Measurements from ENCODE around the gene ETS1. TPM values are rescaled to one million over a fixed set of nuclear protein-coding genes. Genes with fewer than 3 reads are reported as not detected.
"Not testable (repeated sequence)": the region's sequence is repeated elsewhere in the genome, so short reads cannot be mapped to it uniquely, and the experiment has no call there.

ETS1 gene
- total RNA-seq, 1 donor from 2014 or later, result 488 TPM

DNA sequence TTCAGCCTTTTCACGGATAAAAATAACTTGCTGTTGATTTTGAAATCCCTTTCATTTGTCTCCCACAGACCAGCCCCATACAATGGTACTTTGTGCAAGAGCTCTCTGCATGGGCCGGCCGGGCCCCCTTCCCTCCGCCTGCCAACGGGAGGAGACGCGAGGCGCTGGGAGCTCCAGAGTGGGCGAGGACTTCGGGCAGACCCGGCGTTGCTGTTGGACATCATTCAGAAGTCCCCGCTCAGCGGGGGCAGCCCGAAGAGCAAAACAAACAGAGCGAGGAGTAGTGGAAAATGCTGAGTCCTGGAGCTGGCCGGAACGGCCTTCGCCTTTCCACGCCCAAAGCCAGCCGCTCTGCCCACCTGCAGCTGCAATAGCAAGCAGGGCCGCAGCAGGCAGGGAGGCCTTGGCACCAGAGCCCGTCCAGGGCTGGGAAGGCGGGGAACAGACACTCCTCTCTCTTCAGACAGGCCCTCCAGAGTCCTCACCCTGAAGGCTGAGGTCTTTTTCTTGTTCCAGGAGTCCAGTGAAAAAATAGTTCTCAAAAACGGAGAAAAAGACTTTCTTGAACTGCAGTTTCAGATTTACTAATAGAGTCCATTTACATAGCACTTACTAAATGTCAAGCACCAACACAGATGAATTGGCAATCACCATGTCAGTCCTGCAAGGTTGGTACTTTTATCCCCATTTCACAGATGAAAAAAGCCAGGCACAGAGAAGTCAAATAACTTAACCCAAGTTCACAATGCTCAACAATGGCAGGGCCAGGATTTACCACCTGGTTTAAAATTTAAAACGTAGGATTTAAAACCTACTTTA lies 135.5 kb downstream of the ETS1 start:
- intact Hi-C loops (cut with micrococcal nuclease), result loop anchor here (5.0 kb wide), 1 partner anchor 110 kb away; no protein-coding TSS in a partner anchor

DNA sequence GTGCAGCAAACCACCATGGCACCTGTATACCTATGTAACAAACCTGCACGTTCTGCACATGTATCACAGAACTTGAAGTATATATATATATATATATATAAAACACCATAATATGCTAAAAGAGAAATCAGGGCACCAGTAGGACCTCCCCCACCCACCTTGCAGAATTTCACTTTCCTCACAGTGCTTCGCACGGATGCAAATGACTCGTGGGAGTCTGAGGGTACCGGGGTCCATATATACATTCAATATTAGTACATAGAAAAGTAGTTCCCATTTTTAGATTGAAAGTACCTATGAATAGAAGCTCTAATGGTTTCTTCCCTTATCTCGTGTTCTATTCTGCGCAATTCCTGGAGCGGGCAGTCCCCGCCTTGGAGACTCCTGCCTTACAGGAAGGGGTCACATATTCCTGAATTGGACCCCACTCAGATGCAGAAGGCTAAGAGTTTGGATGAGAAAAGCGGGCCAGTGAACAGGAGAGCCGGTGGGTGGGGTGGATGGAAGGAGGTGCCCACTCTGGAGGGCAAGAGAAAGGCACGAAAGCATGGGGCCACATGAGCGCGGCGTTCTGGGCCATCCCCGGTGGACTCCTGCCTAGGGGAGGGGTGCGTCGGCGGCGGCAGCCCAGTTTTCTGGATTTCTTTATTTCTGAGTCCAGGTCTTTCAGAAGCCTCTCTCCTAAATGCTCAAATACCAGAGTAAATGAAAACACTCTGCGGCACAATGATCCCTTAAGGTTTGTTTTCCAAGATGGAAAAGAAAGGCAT lies 136.3 kb downstream of the ETS1 start:
- intact Hi-C loops (cut with micrococcal nuclease), result loop anchor here (5.0 kb wide), 1 partner anchor 109 kb away; no protein-coding TSS in a partner anchor

DNA sequence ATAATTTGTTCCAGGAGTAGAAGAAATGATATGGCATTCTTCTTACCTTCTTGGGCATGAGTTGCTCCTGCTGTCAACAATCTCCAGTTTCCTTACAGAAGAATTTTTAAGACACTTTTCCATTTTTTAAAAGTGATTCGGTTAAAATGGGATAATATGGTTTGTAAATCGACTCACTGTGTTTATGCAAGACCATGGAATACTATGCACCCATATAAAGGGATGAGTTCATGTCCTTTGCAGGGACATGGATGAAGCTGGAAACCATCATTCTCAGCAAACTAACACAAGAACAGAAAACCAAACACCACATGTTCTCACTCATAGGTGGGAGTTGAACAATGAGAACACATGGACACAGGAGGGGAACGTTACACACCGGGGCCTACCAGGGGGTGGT lies 136.9 kb downstream of the ETS1 start:
- intact Hi-C loops (cut with micrococcal nuclease), result loop anchor here (5.0 kb wide), 1 partner anchor 108 kb away; no protein-coding TSS in a partner anchor

DNA sequence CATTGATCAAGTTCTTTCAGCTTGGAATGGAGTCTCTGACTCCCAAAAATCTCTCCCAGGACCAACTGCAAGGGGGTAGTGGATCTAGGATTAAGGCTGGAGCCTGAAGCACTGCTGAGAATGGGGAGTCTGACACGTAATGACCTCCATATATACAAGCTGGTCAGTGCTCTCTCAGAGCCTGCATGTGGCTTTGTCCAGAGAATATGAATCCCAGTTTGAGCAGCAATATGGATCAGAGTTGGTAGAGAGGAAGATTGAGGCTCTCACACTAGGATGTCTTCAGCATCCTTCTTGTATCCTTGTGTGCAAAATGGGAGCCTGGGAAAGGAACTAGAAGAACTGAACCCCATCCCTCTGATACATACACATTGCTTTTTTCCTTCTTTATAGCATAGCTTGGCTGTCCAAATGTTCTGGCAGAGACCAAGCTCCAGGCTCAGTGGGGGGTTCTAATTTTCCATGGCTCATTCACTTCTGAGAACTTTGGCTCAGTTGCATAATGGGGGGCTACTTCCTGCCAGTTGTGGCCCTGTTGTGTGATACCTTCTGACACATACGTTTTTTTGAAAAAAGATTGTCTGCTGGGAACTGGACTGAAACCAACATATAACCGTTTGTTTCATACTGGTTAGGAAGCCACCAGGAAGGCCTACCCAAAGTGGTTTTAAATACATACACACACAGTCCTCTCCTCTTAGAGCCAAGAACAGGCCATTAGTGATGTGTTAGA lies 138.2 kb downstream of the ETS1 start:
- intact Hi-C loops (cut with micrococcal nuclease), result no loop called here

DNA sequence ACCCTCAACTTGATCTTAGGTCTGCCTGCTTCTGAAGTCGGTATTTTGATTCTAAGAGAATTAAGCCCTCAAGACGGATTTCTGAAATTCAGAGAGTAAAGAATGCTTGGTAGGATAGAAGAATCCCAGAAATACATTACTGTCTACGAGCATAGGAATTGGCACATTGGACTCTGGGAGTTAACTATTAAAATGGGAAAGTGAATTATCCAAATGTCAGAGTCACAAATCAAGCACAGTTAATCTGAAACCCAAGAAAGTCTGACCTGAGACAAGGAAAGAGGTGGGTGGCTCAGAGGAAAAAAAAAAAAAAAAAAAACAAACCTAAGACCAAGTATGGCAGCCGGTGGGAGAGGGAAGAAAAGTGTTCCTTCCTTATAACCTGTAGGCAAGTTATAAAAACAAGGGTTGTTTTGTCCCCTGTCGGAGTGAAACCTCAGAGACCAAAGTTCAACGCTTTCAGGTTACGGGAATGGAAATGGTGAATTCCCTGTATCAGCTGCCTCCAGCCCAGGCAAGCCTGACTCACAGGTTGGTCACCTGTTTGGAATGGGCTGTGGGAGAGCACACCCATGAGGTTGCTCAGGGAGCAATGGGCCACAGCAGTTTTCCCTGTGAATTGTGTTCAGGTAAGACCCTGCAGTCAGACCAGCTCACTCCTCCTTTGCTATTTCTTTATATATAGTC lies 139.0 kb downstream of the ETS1 start:
- intact Hi-C loops (cut with micrococcal nuclease), result no loop called here

DNA sequence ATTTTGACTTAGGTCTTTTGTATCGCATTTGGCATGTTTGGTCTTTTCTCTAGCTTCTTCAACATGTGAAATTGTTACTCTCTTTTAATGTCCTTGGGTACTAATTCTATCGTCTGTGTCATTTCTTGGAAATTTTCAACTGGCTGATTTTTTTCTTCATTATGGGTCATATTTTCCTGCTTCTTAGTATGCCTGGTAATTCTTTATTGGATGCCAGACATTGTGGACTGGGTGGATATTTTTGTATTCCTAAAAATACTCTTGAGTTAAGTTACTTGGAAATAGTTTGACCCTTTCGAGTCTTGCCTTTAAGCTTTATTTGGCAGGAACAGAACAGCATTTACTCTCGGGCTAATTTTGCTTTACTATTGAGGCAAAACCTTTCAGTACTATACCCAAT lies 140.1 kb downstream of the ETS1 start:
- intact Hi-C loops (cut with micrococcal nuclease), result no loop called here

DNA sequence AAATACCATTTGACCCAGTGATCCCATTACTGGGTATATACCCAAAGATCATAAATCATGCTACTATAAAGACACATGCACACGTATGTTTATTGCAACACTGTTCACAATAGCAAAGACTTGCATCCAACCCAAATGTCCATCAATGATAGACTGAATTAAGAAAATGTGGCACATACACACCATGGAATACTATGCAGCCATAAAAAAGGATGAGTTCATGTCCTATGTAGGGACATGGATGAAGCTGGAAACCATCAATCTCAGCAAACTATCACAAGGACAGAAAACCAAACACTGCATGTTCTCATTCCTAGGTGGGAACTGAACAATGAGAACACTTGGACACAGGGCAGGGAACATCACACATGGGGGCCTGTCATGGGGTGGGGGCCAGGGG lies 141.4 kb downstream of the ETS1 start:
- intact Hi-C loops (cut with micrococcal nuclease), result not testable (repeated sequence)

DNA sequence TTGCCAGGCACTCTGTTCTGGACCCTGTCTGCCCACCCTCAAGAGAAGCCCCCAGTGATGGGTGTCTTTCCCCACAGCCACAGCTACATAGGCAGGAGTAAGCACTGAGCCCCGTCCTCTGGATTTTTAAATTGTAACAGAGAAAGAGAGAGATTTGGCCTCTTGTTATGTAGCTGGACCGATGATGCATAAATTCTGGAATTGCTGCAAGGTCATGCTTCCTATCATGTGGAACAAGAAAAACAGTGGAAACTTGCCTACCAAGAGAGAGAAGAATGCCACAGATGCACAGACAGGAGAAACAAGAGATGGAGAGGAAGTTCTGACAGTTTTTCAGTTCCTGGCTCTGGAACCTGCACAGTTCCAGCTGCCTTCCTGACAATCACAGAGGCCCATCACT lies 150.2 kb downstream of the ETS1 start:
- intact Hi-C loops (cut with micrococcal nuclease), result no loop called here

DNA sequence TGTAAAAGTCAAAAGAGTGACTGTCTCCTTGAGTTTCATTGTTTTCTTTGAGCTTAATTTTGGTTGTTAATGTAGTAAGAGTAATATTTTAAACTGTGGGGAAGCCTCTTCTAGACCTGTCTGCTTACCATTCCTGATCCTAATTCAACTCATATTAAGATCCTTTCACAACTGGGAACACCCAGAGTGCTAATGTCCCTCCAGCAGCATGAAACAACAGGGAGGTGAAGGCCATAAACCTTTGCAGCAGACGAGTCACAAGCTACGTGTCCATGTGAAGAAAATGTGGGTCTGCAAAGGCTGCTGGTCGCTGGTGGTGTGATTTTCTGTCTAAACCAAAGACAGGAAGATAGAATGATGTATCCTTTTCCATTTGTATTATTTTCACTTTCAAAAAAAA lies 152.5 kb downstream of the ETS1 start:
- intact Hi-C loops (cut with micrococcal nuclease), result no loop called here

DNA sequence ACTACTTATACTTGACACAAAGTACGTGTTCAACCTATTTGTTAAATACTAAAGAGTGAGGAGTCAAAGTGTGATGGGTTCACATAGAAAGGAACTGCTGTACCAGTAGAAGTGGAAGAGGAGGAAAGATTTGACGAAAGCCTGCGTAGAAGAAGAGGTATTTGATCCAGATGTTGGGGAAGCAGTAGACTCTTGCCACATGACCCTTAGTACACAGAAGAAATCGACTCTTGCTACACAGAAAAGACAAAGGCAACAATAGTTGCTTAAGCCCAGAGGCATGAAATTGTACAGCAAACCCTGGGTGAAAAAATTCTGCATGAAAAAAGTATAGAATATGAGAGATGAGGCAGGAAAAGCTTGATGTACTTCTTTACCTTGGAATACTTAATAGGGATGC lies 152.9 kb downstream of the ETS1 start:
- intact Hi-C loops (cut with micrococcal nuclease), result no loop called here

DNA sequence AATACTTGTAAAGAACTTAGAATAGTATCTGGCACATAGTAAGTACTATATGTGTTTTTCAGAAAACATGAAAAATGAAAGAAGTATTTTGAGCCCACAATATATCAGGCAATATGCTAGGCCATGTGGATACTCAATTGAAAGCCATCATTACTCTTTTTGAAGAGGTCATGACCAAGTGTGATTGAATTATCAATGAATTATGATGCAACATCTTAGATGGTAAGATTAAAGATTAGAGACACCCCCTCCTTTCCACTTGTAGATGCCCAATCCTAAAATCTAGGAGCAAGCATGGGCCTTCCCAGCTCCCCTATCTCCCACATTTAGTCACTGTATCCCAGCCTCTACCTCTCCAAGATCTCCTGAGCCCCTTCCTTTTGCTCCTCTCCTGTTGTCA lies 154.4 kb downstream of the ETS1 start:
- intact Hi-C loops (cut with micrococcal nuclease), result no loop called here

DNA sequence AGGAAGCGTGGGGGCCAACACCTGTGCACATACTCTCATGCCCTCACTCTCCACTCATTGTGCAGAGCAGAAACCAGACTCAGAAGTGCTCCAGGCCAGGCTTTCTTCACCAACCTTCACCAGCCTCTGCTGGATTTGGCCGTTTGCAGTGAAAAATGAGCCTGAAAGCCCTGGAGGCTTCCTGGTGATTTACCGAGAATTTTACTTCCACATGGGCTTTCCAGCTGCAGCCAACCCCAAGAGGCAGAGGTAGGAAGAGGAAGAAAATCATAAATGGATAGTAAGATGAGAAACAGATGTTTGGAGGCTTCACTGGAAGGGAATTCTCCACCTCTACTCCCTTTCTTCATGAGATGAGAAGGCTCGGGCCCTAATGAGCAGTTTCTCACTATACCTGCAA lies 155.4 kb downstream of the ETS1 start:
- intact Hi-C loops (cut with micrococcal nuclease), result no loop called here

DNA sequence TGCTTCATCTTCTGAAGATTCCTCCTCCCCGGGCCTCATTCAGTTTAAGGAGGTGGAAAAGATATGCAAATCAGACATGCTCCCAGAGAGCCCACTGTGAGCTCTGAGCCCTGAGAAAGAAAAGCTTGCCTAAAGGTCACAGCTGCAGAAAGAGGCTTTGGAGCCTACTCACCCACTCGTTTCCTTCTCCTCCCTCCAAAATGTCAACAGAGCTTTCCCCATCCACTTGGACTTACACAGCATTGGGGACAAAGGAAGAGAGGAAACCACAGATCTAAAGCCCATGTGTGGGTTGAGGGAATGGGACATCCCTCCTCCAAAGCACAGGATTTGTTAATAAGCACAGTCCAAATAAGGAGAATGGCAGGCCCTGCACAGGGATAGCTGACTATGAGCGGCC lies 158.4 kb downstream of the ETS1 start:
- intact Hi-C loops (cut with micrococcal nuclease), result no loop called here

DNA sequence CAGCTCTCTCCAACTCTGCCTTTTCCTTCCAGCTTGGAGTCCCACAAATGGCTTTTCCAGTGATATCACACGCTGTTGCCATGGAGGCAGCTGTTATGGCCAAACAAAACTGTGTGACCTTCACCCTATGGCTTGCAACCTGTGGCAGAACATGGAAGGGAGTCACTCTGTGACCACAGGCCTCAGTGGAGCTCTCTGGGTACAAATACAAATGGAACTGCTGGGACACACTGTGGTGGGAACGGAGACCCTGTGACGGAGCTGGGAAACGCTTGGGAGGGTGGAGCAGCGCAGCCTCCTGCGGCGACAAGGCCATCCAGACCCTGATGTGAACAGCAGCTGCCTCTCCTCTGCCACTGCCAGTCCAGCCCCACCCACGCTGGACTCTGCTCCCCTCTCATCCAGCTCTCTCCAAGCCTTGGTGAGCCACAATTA lies 162.5 kb downstream of the ETS1 start:
- intact Hi-C loops (cut with micrococcal nuclease), result no loop called here

DNA sequence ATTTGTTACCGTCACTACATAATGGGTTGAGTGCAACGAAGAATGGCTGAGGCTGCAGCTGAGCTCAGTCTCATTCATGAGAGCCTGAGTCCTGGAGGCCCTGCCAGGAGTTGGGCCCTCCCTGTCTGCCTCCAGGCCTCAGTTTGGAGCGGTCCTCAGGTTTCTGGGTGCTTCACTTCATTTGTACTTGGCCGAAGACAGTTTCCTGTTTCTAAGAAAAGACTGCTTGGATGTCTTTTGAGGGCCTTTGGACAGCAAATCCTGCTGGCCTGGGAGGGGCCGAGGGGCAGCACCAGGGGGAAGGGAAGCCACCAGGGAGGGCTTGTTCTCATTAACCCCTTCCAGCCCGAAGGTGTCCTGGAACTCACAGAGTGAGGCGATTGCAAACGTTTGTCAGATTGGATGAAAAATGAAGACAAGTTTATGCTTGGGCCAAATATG lies 163.1 kb downstream of the ETS1 start:
- intact Hi-C loops (cut with micrococcal nuclease), result no loop called here

DNA sequence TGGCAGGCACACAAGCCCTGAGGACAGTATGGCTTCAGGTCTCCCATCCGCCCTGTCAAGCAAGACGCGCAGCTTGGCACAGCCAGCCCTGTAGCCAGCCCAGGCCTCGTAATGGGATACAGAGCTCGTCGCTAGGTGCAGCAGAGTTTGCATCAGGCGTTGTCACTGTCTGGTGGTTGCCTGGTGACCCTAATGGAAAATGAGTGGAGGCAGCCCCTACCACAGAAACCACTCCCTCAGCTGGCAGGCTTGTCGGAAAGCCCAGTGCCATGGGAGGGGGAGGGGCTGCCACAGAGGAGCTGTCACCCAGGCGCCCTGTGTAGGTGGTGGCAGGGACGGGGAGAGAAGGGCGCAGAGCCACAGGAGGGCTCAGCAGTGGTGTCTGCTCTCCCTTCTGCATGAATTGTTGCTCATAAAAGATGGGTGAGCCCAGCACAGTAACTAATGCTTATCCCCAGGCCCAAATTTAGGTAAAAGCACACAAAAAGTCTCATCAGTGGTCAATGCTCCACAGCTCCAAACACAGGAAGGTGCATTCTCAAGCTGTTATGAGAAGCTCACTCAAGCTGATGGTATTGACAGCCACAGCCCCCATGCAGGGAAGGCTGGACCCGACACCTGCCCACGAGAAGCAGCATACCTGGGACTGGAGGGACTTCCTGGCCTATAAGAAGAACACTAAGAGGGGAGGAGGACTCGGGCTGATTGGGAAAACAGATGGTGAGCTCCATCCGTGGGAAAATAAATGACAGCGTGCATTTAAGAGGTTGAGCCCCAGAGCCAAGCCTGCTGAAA lies 164.6 kb downstream of the ETS1 start:
- intact Hi-C loops (cut with micrococcal nuclease), result no loop called here

DNA sequence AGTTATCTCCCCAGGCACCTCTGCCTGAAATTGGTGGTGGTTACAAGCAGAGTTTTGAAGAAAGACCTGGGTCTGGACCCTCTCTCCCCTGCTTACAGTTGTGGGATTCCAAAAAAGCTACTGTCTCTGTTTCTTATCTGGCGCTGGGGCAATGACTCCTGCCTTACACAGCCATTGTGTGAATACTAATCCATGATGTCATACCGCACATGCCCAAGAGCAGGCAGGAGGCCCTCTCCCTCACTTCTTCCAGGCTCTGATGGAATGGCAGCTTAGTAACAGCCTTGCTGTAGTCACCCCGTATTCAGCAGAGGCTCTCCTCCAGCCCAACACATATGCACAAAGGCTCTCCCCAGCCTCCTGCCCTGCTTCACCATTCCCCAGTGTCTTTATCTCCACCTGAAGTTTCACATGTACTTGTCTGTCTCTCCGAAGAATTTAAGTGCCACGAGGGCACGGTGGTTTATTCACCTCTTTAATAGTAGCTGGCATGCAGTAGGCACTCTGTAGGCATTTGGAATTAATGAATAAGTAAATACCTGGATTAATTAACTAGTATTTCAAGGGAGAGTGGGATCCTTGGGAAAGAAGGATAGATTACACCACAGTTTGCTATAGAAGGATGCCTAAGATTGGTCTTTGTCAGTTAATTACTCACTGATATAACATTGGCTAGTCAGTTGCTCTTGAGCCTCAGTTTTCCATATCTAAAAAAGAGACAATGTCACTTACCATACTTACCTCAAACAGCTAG lies 165.6 kb downstream of the ETS1 start:
- intact Hi-C loops (cut with micrococcal nuclease), result no loop called here

DNA sequence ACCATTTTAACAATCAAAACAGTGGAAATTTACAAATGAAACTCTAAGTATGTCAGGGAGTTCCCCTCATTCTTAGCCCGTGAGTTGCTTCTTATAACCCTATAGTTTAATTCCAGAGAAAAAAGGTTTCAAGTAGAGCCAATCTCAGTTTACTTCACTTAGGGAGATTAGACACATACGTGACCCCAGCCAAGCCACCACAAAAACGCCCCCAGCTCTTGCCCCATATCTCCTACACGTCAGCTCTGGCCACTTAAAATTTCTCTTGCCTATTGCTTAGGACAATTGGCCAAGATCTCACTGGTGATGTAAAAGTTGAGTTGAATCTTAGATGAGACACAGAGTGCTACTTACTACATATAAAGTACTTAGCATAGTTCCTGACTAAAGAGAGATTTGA lies 166.4 kb downstream of the ETS1 start:
- intact Hi-C loops (cut with micrococcal nuclease), result no loop called here

DNA sequence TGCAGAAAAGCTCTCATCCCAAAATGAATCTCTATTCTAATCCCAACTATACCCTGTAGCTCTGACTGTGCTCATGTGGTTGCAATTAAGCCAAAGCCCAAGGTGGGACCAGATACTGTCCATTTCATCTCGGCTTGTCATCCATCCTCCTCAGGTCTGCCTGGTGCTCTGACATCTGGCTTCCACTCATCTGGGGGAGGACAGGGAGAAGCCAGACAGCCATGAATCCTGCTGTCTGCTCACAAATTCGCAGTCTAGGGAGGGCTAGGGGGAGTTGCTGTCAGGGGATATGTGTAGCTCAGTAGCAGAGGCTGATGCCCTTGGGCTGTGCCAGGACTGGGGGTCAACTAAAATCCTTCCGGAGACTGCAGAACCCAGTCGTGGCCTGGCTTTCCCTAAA lies 167.1 kb downstream of the ETS1 start:
- intact Hi-C loops (cut with micrococcal nuclease), result no loop called here
